HG03469 (cell line): ENCODE data around the gene PCDH10.

Source experiments
- ATAC-seq: cut with Tn5 transposase; IDR thresholded peaks from one replicate; pipeline ENCODE4 v1.9.1; 2021; ENCODE audit warnings: mild to moderate bottlenecking, moderate library complexity, moderate number of reproducible peaks; ENCODE audit not compliant: unreplicated experiment

Gene PCDH10

DNA sequence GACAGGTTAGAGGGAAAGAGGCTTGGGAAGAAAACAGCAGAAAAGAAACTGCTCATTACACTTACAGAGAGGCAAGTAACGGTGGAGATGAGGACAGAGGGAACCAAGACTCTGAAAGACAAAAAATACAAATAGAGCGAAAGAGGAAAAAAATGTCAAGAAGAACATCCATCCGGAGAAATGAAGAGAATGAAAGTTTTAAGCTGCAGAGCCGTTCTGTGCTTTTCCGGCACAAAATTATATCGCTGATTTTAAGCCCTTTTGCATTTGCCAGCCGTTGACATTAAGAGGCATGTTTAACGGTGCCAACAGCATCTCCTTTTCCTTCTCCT, 236 bp downstream of the PCDH10 start:
- ATAC-seq = no peak

DNA sequence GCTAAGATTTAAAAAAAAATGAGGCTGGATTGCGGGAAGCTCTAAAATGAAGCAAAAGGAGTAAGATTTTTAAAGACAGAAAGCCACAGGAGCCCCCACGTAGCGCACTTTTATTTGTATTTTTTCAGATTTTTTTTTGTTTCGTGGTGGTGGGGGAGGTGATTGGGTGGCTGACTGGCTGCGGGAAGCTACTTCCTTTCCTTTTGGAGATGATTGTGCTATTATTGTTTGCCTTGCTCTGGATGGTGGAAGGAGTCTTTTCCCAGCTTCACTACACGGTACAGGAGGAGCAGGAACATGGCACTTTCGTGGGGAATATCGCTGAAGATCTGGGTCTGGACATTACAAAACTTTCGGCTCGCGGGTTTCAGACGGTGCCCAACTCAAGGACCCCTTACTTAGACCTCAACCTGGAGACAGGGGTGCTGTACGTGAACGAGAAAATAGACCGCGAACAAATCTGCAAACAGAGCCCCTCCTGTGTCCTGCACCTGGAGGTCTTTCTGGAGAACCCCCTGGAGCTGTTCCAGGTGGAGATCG, 908 bp downstream of the PCDH10 start:
- ATAC-seq = no peak

DNA sequence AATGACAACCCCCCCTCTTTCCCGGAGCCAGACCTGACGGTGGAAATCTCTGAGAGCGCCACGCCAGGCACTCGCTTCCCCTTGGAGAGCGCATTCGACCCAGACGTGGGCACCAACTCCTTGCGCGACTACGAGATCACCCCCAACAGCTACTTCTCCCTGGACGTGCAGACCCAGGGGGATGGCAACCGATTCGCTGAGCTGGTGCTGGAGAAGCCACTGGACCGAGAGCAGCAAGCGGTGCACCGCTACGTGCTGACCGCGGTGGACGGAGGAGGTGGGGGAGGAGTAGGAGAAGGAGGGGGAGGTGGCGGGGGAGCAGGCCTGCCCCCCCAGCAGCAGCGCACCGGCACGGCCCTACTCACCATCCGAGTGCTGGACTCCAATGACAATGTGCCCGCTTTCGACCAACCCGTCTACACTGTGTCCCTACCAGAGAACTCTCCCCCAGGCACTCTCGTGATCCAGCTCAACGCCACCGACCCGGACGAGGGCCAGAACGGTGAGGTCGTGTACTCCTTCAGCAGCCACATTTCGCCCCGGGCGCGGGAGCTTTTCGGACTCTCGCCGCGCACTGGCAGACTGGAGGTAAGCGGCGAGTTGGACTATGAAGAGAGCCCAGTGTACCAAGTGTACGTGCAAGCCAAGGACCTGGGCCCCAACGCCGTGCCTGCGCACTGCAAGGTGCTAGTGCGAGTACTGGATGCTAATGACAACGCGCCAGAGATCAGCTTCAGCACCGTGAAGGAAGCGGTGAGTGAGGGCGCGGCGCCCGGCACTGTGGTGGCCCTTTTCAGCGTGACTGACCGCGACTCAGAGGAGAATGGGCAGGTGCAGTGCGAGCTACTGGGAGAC, 1.6 kb downstream of the PCDH10 start:
- no peak for ATAC-seq

DNA sequence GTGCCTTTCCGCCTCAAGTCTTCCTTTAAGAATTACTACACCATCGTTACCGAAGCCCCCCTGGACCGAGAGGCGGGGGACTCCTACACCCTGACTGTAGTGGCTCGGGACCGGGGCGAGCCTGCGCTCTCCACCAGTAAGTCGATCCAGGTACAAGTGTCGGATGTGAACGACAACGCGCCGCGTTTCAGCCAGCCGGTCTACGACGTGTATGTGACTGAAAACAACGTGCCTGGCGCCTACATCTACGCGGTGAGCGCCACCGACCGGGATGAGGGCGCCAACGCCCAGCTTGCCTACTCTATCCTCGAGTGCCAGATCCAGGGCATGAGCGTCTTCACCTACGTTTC, 2.2 kb downstream of the PCDH10 start:
- ATAC-seq = no peak

DNA sequence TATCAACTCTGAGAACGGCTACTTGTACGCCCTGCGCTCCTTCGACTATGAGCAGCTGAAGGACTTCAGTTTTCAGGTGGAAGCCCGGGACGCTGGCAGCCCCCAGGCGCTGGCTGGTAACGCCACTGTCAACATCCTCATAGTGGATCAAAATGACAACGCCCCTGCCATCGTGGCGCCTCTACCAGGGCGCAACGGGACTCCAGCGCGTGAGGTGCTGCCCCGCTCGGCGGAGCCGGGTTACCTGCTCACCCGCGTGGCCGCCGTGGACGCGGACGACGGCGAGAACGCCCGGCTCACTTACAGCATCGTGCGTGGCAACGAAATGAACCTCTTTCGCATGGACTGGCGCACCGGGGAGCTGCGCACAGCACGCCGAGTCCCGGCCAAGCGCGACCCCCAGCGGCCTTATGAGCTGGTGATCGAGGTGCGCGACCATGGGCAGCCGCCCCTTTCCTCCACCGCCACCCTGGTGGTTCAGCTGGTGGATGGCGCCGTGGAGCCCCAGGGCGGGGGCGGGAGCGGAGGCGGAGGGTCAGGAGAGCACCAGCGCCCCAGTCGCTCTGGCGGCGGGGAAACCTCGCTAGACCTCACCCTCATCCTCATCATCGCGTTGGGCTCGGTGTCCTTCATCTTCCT, 2.7 kb downstream of the PCDH10 start:
- ATAC-seq = no peak

DNA sequence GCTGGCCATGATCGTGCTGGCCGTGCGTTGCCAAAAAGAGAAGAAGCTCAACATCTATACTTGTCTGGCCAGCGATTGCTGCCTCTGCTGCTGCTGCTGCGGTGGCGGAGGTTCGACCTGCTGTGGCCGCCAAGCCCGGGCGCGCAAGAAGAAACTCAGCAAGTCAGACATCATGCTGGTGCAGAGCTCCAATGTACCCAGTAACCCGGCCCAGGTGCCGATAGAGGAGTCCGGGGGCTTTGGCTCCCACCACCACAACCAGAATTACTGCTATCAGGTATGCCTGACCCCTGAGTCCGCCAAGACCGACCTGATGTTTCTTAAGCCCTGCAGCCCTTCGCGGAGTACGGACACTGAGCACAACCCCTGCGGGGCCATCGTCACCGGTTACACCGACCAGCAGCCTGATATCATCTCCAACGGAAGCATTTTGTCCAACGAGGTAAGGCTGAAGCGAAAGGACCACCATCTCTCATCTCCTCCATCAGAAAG, 3.3 kb downstream of the PCDH10 start:
- no peak for ATAC-seq

DNA sequence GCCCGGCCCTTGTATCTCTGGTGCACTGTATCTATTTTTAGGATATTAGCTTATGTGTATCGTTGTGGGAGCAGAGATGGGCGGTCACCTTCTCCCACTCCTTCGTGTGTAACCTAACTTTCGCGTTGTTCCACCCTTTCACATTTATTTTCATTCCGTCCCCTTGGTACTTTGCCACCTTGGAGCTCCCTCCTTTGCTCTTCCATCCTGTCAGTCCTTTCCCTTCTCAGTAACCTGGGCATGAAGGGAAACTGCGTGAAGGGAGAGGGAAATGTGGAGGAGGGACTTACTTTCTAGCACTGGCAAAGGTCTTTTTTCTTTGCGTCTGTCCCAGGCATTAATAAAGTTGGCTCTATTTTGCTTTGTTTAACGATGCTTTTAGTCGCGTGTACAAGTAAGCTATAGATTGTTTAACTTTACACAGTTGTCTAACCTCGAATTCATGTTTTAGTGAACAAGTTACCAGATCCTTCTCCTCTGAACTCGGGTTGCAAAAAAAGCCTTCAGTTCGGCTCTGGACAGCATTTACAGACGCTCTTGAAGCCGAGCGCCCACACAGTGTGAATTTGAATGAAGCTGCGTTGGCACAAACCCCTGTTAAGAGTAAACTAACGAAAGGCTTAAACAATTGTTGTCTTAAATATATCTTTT, 3.9 kb downstream of the PCDH10 start:
- no peak for ATAC-seq

DNA sequence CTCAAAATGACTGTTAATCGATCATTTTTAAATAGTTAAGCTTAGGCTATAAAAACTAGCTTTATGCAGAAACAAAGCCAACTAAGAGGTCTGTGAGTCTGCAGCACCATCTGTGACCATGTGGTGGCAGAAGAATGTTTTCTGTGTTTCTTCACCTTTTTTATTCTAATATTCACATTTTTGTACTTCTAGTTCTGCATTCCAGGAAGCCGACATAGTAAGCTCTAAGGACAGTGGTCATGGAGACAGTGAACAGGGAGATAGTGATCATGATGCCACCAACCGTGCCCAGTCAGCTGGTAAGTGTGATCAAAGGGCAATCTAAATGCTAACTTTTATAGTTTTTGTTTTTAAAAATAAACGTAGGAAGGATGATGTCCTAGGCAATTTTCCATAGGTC, 5.6 kb downstream of the PCDH10 start:
- ATAC-seq = no peak

DNA sequence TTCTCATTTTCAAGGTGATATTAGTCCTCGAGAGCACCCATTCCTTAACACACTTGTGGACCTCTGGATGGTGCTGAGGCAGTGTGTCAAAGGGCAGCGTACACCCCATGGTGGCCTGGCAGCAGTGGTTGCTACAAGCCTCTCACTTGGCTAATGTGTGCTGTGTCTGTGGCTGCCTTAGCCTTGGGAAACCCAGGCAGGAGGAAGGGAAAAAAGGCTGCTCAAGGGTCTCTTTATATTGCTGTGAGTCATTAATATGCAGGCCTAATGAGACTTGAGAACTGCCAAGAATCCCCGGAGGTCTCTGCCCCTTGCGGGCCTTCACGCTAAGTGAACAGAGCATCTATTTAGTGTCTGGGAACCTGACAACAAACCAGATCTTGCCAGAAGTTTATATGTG, 7.0 kb downstream of the PCDH10 start:
- ATAC-seq = no peak

DNA sequence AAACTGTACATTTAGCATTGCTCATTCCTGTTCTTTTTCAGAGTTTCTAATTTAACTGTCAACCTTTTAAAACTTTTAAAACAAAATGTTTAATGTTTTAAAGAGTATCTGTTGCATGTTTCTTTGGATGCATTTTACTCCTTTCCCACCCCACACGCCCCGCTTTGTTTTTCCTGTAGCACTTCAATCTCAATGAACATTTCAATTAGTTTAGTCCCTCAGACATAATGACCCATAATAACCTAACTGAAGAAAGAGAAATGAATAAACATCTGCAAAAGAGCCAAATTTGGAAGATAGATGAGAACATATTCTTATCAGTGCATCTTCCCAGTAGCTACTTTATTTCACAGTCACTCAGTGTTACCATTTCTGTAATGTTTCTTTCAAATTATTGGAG, 7.5 kb downstream of the PCDH10 start:
- no peak for ATAC-seq

DNA sequence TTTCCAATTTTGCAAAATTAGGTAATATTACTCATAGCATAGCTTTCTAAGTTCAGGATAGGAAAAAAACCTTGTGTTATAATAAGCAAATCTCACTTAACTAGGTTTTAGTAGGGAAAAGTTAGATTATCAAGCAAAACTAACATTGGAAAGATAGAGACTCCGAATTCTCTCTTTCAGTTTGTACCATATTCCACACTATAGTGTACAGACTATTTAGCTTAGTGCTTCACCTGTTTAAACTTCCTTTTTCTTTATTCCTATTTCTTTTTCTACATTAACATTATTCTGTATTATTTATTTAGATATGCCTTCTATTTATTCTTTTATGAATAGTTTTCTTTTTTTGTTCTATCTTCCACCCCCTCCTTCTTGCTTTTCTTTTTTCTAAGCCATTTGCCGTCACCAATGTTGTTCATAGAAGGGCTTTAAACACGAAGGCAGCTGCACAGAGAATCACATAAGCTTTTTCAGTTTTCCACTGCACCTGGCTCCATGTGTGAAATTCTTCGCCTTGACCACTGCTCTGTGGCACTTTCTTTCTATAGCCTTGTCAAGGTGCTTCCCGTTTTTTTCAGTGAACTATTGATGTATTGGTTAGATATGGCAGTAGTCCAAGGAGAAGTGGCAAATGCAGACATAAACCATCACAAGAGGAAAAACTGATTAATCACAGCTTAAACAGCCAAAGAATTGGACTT, 8.5 kb downstream of the PCDH10 start:
- ATAC-seq = no peak

DNA sequence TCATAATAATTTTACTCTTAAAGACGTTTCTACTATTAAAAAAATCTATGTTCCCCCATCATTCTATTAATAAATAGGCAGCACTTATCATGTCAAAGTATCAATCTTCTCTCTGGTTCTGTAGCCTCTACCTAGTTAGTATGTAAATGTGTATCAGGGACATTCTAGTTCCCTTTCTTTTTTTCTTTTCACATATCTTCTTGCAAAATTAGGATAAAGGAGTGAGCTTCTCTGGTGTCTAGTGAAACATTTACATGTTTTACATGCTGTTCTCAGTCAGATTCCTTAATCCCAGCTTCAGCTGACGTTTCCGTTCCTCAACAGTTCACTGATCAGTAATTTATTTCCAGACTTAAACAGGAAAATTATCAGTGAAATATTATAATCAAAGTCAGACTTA, 11.8 kb downstream of the PCDH10 start:
- ATAC-seq = no peak

DNA sequence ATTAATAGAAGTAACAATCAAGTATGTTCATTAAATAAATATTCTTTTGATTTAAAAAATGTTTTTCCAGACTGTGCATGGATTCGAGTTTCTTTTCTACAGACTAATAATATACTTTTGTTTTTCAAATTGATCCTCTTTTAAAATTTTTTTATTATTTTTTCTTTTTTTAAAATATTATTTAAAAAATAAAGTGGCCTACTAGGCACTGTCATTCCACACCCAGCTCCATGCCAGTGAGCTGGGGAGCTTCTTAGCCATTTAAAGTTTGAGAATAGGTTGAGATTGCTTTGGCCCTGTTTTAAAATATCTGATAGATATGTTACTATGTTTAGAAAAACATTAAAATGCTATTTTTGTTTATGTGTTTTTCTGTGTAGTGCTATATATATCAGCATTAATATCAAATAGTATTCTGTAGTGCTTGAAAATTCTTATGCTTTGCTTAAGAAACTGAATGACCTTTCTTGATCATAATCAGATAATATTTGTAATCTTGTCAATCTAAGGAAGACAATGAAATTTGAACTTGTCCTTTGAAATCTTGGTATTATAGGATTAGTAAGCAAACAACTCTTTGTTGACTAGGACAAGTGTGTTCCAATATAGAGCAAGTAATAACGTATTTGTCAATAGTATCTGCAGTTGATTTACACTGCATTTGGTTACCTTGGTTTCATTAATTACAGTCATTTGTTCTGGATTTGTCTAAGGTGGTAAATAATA, 12.6 kb downstream of the PCDH10 start:
- ATAC-seq = no peak

DNA sequence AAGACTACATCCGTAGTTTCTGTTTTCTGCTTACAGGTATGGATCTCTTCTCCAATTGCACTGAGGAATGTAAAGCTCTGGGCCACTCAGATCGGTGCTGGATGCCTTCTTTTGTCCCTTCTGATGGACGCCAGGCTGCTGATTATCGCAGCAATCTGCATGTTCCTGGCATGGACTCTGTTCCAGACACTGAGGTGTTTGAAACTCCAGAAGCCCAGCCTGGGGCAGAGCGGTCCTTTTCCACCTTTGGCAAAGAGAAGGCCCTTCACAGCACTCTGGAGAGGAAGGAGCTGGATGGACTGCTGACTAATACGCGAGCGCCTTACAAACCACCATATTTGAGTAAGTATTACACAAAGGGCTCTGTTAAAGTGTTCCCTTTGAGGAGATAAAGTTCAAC, 13.8 kb downstream of the PCDH10 start:
- no peak for ATAC-seq

DNA sequence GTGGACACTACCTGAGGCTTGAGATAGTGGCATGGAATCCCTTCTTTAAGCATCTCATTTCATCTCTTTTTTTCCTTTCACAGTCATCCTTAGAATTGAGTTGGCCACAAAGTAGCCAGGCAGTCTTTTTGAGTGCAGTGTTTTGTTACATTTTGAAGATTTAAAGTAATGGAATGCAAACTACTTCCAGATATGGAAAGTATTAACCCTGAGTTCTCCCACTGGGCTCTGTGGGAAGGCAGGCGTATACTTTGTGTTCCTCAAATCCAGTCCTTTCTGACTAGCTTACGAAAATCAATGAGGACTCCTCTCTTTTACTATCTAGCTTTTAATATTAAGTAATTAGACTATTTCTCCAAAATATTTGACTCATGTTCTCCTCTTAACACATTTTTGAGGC, 29.9 kb downstream of the PCDH10 start:
- ATAC-seq = no peak

DNA sequence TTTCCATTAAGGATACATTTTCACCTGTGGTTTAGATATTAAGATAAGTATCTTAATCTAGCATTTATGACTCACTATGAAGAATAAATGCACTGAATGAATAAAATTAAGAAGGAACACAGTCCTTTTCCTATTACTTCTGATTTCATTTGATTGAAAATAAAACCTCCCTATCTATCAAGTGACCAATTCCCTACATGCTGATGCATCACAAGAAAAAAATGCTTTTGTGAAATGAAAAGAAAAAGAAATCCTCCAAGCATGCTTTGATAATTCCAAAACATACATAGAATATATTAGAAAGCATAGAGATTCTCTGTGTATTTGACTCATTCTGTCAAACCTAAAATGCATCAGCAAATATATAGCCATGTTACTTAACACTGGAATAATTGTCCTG, 37.1 kb downstream of the PCDH10 start:
- ATAC-seq = no peak

DNA sequence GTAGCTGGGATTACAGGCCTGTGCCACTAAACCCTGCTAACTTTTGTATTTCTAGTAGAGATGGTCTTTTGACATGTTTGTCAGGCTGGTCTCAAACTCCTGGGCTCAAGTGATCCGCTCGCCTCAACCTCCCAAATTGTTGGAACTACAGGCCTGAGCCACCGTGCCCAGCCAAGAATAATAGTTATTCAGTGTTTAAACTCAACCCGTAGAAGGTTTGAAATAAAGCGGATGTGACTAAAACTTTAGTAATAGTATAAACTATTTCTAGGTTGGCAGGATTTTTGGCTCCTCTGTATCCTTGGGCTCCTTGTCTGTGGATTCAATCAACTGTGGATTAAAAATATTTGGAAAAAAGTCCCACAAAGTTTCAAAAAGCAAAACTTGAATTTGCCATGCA, 37.8 kb downstream of the PCDH10 start:
- ATAC-seq = no peak

DNA sequence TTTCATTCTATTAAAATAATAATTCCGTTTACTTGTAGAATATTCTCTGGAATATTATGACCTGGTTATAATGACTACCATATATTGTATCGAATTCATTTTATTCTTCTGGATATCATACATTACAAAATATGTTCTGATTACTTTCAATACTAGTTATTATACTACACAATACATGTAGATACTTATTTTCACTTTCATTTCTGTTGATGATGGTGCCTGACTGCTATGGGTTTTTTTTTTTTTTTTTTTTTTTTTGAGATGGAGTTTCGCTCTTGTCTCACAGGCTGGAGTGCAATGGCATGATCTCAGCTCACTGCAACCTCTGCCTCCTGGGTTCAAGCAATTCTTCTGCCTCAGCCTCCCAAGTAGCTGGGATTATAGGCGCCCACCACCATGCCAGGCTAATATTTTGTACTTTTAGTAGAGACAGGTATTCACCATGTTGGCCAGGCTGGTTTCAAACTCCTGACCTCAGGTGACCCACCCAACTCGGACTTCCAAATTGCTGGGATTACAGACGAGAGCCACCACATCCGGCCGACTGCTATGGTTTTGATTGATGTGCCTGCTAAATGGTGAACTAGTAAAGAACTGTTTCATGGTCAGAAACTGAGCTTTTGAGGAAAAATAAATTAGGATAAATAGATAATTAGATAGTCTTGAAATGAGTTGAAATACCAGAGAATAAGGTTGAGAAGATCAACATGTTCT, 39.5 kb downstream of the PCDH10 start:
- no peak for ATAC-seq

DNA sequence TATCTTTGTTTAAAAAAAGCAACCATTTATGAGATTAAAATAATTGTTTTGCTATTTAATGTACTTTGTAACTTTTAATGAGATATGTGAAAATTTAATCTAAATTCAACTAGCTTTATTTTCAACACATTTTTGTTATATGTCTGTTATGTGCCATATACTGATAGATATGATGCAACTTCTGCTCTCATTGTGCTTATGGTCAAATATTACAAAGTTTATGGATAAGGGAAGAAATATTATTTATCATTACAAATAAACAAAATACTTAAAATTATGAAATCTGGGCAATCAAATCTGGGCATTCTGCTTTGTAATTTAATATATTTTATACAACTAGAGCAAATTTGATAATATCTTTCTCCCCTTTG, 40.0 kb downstream of the PCDH10 start:
- ATAC-seq = no peak

DNA sequence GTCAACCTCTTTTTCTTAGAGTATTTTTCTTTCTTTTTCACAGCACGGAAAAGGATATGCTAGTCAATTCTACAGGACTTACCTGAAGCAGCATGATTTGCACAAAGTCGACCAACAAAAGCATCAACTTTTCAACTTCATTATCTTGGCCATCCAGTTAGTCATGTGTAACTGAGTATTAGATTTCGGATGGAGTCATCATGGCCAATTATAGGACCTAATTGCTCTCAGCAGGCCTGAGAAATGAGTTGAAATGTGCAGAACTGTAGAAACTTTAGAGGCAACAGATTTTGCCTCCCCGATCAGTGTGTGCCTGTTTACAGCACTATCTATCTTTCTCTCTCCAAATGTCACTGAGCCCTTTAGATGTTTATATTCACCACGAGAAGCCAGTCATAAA, 41.0 kb downstream of the PCDH10 start:
- no peak for ATAC-seq
